Activated CD8-positive, alpha-beta T cell treated with anti-CD3 and anti-CD28 coated beads for 36 hours (primary cell): ENCODE data around the gene XPNPEP1. TPM values are rescaled to one million over a fixed set of nuclear protein-coding genes. Genes with fewer than 3 reads are reported as not detected.

Experiments used
- ATAC-seq: fragments of 200-7000 bp; cut with Tn5 transposase; one replicate; pipeline ENCODE4 v1.10.0; 2021; ENCODE audit warnings: mild to moderate bottlenecking, moderate library complexity
- CTCF ChIA-PET: fragments of 350-600 bp; sonication (Branson Sonifier 250); formaldehyde crosslinking; loops from one replicate; lab custom pipeline; 2021; ENCODE audit warnings: antibody characterized with exemption; lab: Charles Lee
- POLR2A ChIA-PET: fragments of 350-600 bp; sonication (Branson Sonifier 250); formaldehyde crosslinking; loops from one replicate; lab custom pipeline; 2021; ENCODE audit warnings: antibody characterized with exemption; lab: Charles Lee
- DNase-seq: peaks from one replicate; pipeline ENCODE4 v3.0.0-alpha.2; 2020
- H3K27ac Mint-ChIP-seq: one replicate; pipeline ENCODE4 v1.8.0; 2021; ENCODE audit warnings: mild to moderate bottlenecking, mixed read lengths
- H3K27me3 Mint-ChIP-seq: one replicate; pipeline ENCODE4 v1.8.0; 2021; ENCODE audit warnings: mixed read lengths
- H3K36me3 Mint-ChIP-seq: one replicate; pipeline ENCODE4 v1.8.0; 2021; ENCODE audit warnings: low read depth, mixed read lengths
- H3K4me1 Mint-ChIP-seq: one replicate; pipeline ENCODE4 v1.8.0; 2021; ENCODE audit warnings: low read depth, mixed read lengths
- H3K4me3 Mint-ChIP-seq: one replicate; pipeline ENCODE4 v1.8.0; 2021; ENCODE audit warnings: mild to moderate bottlenecking, moderate library complexity, mixed read lengths
- H3K9me3 Mint-ChIP-seq: one replicate; pipeline ENCODE4 v1.8.0; 2021; ENCODE audit warnings: mixed read lengths
- intact Hi-C: fragments of 100-400 bp; cut with micrococcal nuclease; formaldehyde crosslinking; loops from one replicate; pipeline ENCODE4 v1.10.0; 2022
- total RNA-seq, 2 experiments: library from RNA; stranded (reverse); gene quantifications; one replicate each; pipeline ENCODE4 v1.2.3, GENCODE V29; 2021
- TF ChIP-seq, protein P1 (sequence below): fragments of 200-600 bp; IDR thresholded peaks from one replicate; pipeline ENCODE4 v1.8.0; 2022; ENCODE audit warnings: antibody characterized with exemption, mild to moderate bottlenecking

The XPNPEP1 gene
- total RNA-seq, 2 experiments from 2014 or later = 96.5 to 97.0 TPM

DNA sequence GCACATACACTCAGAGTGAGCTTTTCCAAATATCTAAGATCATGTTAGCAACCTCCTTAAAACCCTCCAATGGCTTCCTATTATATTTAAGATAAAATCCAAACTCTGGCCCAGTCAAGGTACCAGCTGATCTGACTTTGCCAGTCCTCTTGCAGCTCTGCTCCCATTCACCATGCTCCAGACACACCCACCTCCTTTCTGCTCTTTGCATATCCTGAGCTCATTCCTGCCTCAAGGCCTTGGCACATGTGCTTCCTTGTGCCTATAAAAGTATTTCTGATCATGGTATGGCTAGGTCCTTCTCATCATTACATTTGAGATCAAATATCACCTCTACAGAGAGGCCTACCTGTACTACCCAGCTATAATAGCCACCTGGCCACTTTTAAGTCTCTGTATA lies 27.5 kb downstream of the XPNPEP1 start:
- POLR2A ChIA-PET = interaction anchor here (0.9 to 1.2 kb wide), 2 partner anchors 14 to 649 kb away, joined by 3 to 4 read pairs; no protein-coding TSS in a partner anchor
- no peak overlapping the region for H3K27ac Mint-ChIP-seq

DNA sequence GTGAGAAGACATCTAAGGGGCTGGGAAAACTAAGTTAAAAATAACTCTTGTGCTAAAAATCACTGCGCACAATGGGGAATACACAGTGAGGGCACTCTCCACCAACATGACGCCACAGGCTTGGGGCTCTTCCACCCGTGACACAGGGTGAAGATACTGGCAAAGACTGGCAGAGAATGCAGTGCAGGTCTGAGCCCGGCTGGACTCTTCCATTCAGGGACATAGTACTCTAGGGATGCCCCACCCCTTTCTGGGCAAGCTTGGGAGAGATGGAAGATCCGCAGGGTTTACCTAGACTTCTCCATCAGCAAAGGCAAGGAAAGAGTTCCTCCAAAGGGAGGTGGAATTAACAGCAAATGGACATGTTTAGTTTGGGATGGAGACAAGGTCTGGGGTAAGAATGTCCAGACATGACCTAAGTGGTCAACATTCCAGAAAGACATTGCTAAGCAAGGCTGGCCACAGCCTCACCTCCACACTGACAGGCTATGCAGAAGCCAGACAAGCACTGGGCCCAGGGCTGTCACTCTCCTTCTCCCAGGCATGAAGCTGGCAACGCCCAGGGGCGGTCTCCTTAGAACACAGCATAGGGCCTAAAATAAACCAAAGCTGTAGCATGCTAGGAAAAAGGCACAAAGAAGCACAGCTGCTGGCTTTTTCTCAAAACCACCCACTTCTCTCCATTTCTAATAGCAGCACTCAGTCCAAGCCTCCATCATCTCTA lies 28.1 kb downstream of the XPNPEP1 start:
- peaks cover 54% of the 10 kb centered on the region for H3K4me1 Mint-ChIP-seq

More for the DNA sequence above, 27.5 kb downstream of the XPNPEP1 start:
- TF ChIP-seq, protein P1, sequence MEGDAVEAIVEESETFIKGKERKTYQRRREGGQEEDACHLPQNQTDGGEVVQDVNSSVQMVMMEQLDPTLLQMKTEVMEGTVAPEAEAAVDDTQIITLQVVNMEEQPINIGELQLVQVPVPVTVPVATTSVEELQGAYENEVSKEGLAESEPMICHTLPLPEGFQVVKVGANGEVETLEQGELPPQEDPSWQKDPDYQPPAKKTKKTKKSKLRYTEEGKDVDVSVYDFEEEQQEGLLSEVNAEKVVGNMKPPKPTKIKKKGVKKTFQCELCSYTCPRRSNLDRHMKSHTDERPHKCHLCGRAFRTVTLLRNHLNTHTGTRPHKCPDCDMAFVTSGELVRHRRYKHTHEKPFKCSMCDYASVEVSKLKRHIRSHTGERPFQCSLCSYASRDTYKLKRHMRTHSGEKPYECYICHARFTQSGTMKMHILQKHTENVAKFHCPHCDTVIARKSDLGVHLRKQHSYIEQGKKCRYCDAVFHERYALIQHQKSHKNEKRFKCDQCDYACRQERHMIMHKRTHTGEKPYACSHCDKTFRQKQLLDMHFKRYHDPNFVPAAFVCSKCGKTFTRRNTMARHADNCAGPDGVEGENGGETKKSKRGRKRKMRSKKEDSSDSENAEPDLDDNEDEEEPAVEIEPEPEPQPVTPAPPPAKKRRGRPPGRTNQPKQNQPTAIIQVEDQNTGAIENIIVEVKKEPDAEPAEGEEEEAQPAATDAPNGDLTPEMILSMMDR = no peak
- ATAC-seq (no peak), DNase-seq (no peak)
- intact Hi-C loops = no loop called here
- Mint-ChIP-seq H3K27me3 (no peaks in the 10 kb centered on the region), H3K9me3 (no peaks in the 10 kb centered on the region), H3K4me1 (peaks cover 56% of the 10 kb centered on the region), H3K36me3 (peaks cover 63% of the 10 kb centered on the region), H3K4me3 (no peak overlapping the region)
- CTCF ChIA-PET = interaction anchor here (1.1 to 2.7 kb wide), 4 partner anchors 11 to 242 kb away, joined by 4 to 20 read pairs (median 4); no protein-coding TSS in a partner anchor

DNA sequence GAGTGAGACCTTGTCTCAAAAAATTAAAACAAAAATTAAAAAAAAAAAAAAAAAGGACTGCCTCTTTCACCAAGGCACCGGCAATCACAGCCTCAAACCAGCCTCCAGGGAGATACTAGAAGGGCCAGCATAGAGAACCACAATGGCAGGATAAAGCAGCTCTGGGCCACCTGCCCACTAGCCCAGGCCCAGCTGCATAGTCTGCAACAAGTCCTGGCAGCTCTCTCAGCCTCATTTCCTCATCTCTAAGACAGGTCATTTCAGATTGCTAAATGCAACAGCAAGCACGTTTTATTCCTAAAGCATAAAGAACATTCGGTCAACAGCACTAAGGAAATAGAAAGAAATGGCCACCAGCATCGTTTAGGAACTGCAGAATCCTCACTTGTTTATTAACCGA lies 28.8 kb downstream of the XPNPEP1 start:
- TF ChIP-seq, protein P1 = no peak
- no peak overlapping the region for H3K4me3 Mint-ChIP-seq
- intact Hi-C loops = no loop called here
- H3K36me3 Mint-ChIP-seq = peaks cover 57% of the 10 kb centered on the region
- no peaks in the 10 kb centered on the region for H3K9me3 Mint-ChIP-seq
- no peaks in the 10 kb centered on the region for H3K27me3 Mint-ChIP-seq
- ATAC-seq = no peak
- ChIA-PET CTCF (interaction anchor here (1.0 kb wide), 1 partner anchor 10 kb away, joined by 3 read pairs; no protein-coding TSS in a partner anchor), POLR2A (interaction anchor here (1.1 kb wide), 1 partner anchor 8 kb away, joined by 3 read pairs; no protein-coding TSS in a partner anchor)
- peaks cover 52% of the 10 kb centered on the region for H3K4me1 Mint-ChIP-seq
- no peak for DNase-seq
- H3K27ac Mint-ChIP-seq = no peak overlapping the region

More for the DNA sequence above, 28.1 kb downstream of the XPNPEP1 start:
- intact Hi-C loops = no loop called here
- ChIA-PET CTCF (interaction anchor here (1.0 to 2.7 kb wide), 4 partner anchors 11 to 83 kb away, joined by 3 to 20 read pairs (median 4); no protein-coding TSS in a partner anchor), POLR2A (interaction anchor here (0.9 to 1.2 kb wide), 2 partner anchors 15 to 650 kb away, joined by 3 to 4 read pairs; no protein-coding TSS in a partner anchor)
- Mint-ChIP-seq H3K36me3 (peaks cover 60% of the 10 kb centered on the region), H3K27me3 (no peaks in the 10 kb centered on the region), H3K4me3 (no peak overlapping the region), H3K27ac (no peak overlapping the region), H3K9me3 (no peaks in the 10 kb centered on the region)
- ATAC-seq (no peak), DNase-seq (no peak)
- TF ChIP-seq, protein P1 = no peak

DNA sequence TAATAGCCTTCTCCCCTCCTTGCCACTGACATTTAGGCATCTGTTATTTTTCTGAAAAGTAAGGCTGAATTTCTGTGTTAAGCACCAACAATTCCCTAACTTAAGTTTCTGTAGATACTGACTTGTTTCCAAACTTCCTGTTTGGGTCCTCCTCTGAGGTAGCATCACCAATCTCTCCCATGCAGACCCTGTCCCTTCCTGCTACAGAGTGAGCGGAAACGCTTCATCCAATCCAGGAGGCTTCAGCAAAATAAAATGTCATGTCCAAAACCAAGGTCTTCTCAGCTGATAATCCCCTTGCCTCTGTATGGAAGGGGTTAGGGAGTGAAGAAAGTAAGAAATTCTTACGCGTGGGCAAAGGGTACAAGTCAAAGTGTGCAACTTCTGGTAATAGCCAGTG lies 29.9 kb downstream of the XPNPEP1 start:
- ATAC-seq (no peak), DNase-seq (no peak)
- Mint-ChIP-seq H3K9me3 (no peaks in the 10 kb centered on the region), H3K36me3 (peaks cover 49% of the 10 kb centered on the region), H3K27me3 (no peaks in the 10 kb centered on the region), H3K4me1 (peaks cover 44% of the 10 kb centered on the region), H3K27ac (no peak overlapping the region), H3K4me3 (no peak overlapping the region)
- POLR2A ChIA-PET = interaction anchor here (1.1 kb wide), 1 partner anchor 9 kb away, joined by 3 read pairs; no protein-coding TSS in a partner anchor
- TF ChIP-seq, protein P1 = no peak
- intact Hi-C loops = no loop called here
- CTCF ChIA-PET = interaction anchor here (1.3 to 2.2 kb wide), 3 partner anchors 9 to 244 kb away, joined by 4 to 22 read pairs (median 8); no protein-coding TSS in a partner anchor
